Uterus (tissue), 4 donors: ENCODE measurements around the gene RGP1. TPM values are rescaled to one million over a fixed set of nuclear protein-coding genes. Genes with fewer than 3 reads are reported as not detected.

Source experiments
- DNase-seq, 2 donors: peaks; one replicate each; pipeline ENCODE4 v3.0.0-alpha.2; 2019 to 2020
- H3K27ac ChIP-seq, 2 donors: fragments of 200-600 bp; sonication (generic); 1 replicate in 1 of 2; 2 replicates in 1 of 2; pipeline ENCODE4 v1.5.1; 2016 to 2018
- H3K27me3 ChIP-seq, 2 donors: fragments of 200-600 bp; sonication (generic); one replicate each; pipeline ENCODE4 v1.5.1; 2018 to 2019; ENCODE audit warnings: control low read depth in 1 of 2
- H3K36me3 ChIP-seq, 2 donors: fragments of 200-600 bp; sonication (generic); one replicate each; pipeline ENCODE4 v1.5.1; 2019; ENCODE audit warnings: control low read depth in 1 of 2
- H3K4me1 ChIP-seq, 2 donors: fragments of 200-600 bp; sonication (generic); one replicate each; pipeline ENCODE4 v1.5.1; 2018 to 2019; ENCODE audit warnings: control low read depth in 1 of 2
- H3K4me3 ChIP-seq, 2 donors: fragments of 200-600 bp; sonication (generic); 1 replicate in 1 of 2; 2 replicates in 1 of 2; pipeline ENCODE4 v1.5.1; 2018 to 2019; ENCODE audit warnings: mild to moderate bottlenecking in 1 of 2
- H3K9me3 ChIP-seq, 2 donors: fragments of 200-600 bp; sonication (generic); one replicate each; pipeline ENCODE4 v1.5.1; 2019; ENCODE audit warnings: control low read depth in 1 of 2
- POLR2A ChIP-seq, 2 donors: fragments of 450-650 bp; IDR thresholded peaks; one replicate each; pipeline ENCODE4 v1.6.1; 2016; ENCODE audit warnings: antibody characterized with exemption in 2 of 2, mild to moderate bottlenecking in 1 of 2, moderate library complexity in 1 of 2
- intact Hi-C: fragments of 100-400 bp; cut with DNase I; formaldehyde crosslinking; loops from one replicate; pipeline ENCODE4 v1.15.1; 2023; ENCODE audit warnings: low total_unique reads
- total RNA-seq, 4 donors: library from RNA; depleted of rRNA in 3 of 4; stranded (reverse); fragments of >200 nt in 3 of 4; gene quantifications; one replicate each; pipeline versions ENCODE4 v1.1.0 to v1.2.4, GENCODE V29; 2014 to 2023
- TF ChIP-seq, protein P1 (sequence below), 4 experiments: fragments of 200-600 bp in 2 of 4; fragments of 450-650 bp in 2 of 4; sonication (generic) in 2 of 4; IDR thresholded peaks; one replicate each; pipeline ENCODE4 v1.5.1; 2016 to 2019; ENCODE audit warnings: antibody characterized with exemption in 4 of 4, mild to moderate bottlenecking in 2 of 4, moderate library complexity in 1 of 4
- donor health status: DM: yes; HTN: yes; CAD: no.

RGP1 gene
- total RNA-seq, 4 donors from 2014 or later, result 2.0 to 38.1 (median 10.3) TPM

DNA sequence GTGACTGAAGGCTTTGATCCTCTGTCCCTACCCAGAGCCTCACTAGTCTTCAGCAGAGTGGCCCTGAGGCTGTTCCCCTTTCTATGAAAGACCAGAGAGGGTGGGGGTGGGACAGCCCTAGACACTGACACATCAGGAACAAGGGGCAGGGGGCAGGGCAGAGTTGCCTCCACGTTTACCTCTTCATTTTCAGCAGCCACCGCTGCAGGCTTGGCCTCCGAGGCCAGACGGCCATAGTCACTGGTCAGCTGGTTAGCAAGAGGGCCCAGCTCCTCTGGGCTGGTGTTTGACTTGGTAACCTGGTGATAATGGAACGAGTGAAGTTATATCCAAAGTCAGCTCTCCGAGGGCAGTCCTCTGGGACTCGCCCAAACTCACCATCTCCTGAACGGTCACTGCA lies 43.7 kb upstream of the RGP1 start:
- Histone ChIP-seq H3K27ac (no peak overlapping the region), H3K4me1 (no peaks in the 10 kb centered on the region), H3K4me3 (no peak overlapping the region), H3K27me3 (no peaks in the 10 kb centered on the region), H3K9me3 (no peaks in the 10 kb centered on the region), H3K36me3 (no peaks in the 10 kb centered on the region)
- TF ChIP-seq POLR2A (IDR thresholded peaks at IDR 0.05), result no peak
- TF ChIP-seq, protein P1, sequence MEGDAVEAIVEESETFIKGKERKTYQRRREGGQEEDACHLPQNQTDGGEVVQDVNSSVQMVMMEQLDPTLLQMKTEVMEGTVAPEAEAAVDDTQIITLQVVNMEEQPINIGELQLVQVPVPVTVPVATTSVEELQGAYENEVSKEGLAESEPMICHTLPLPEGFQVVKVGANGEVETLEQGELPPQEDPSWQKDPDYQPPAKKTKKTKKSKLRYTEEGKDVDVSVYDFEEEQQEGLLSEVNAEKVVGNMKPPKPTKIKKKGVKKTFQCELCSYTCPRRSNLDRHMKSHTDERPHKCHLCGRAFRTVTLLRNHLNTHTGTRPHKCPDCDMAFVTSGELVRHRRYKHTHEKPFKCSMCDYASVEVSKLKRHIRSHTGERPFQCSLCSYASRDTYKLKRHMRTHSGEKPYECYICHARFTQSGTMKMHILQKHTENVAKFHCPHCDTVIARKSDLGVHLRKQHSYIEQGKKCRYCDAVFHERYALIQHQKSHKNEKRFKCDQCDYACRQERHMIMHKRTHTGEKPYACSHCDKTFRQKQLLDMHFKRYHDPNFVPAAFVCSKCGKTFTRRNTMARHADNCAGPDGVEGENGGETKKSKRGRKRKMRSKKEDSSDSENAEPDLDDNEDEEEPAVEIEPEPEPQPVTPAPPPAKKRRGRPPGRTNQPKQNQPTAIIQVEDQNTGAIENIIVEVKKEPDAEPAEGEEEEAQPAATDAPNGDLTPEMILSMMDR (IDR thresholded peaks at IDR 0.05), result no peak
- intact Hi-C loops, result no loop called here
- DNase-seq, result no peak

DNA sequence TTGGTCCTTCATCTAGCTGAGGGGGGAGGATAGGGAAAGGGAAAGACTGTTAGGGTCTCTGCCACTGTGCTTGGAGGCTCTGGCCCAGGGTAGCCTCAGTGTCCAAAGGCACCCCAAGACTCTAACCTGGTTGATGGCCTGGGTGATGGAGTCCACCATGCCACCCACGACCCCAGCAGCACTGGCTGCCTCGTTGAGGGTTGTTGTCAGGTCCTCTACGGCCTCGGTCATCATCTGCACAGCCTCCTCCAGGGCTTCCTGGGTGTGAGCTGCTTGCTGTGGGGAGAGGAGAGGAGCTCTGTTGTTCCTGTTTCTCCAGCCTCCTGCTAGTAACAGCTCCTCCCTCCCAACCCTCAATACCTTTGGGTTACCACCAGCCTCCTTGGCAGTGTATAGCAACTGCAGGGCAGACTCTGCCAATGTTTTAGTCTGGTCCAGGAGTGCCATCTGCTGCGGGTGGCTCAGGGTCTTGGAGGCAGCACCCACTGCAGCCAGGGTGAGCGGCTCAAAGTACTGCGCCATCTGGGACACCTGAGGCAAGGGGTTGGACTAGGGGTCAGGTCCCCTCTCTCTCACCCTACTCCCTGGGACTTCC lies 43.2 kb upstream of the RGP1 start:
- H3K9me3 ChIP-seq, result no peaks in the 10 kb centered on the region
- DNase-seq, result no peak
- H3K4me1 ChIP-seq, result no peaks in the 10 kb centered on the region
- no peaks in the 10 kb centered on the region for H3K27me3 ChIP-seq
- H3K27ac ChIP-seq, result no peak overlapping the region
- no peaks in the 10 kb centered on the region for H3K36me3 ChIP-seq
- H3K4me3 ChIP-seq, result no peak overlapping the region
- intact Hi-C loops, result no loop called here
- TF ChIP-seq, protein P1 (IDR thresholded peaks at IDR 0.05), result no peak
- TF ChIP-seq POLR2A (IDR thresholded peaks at IDR 0.05), result no peak

DNA sequence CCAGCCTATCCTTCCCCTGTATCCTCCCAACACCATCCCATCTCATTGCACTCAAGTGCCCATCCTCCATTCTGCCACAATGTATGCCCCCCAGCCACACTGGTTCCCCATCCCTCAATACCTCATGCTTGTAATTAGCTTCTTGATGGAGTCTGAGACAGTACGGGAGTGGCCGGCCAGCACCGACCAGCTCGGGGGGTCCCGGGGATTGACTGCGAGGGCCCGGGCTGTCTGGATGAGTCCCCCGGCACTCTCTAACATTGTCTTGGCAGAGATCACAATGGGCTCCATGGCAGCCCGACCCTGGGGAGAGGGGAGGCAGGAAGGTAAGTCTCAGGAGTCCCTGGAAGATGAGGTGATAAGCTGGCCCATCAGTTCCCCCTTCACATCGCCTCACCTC lies 42.1 kb upstream of the RGP1 start:
- TF ChIP-seq, protein P1 (IDR thresholded peaks at IDR 0.05), result no peak
- no peak for TF ChIP-seq POLR2A (IDR thresholded peaks at IDR 0.05)

DNA sequence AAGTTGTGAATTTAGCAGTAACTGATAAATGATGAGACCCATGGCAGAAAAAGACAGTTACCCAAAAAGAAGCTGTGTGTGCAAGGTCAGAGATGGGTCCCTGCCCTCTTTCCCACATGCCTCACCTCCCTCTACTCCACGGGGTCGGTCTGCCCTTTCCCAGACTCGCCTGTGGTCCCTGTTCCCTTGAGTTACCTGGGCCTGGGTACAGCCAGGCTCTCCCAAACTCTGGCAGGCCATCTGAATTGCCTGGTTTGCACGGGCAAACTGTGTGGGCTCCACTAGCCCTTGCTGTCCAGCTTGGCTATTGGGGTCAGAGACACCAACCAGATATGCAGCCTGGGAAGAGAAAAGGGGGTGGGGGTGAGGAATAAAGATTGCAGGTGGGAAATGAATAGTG lies 40.9 kb upstream of the RGP1 start:
- no peaks in the 10 kb centered on the region for H3K4me1 ChIP-seq
- no peak overlapping the region for H3K27ac ChIP-seq
- TF ChIP-seq POLR2A (IDR thresholded peaks at IDR 0.05), result no peak
- TF ChIP-seq, protein P1 (IDR thresholded peaks at IDR 0.05), result no peak
- intact Hi-C loops, result no loop called here
- H3K36me3 ChIP-seq, result no peaks in the 10 kb centered on the region
- H3K4me3 ChIP-seq, result no peak overlapping the region
- no peaks in the 10 kb centered on the region for H3K9me3 ChIP-seq
- H3K27me3 ChIP-seq, result no peaks in the 10 kb centered on the region
- DNase-seq, result no peak

More for the DNA sequence above, 42.1 kb upstream of the RGP1 start:
- Histone ChIP-seq H3K36me3 (no peaks in the 10 kb centered on the region), H3K27me3 (no peaks in the 10 kb centered on the region), H3K4me3 (no peak overlapping the region), H3K27ac (no peak overlapping the region), H3K4me1 (no peaks in the 10 kb centered on the region), H3K9me3 (no peaks in the 10 kb centered on the region)
- no peak for DNase-seq
- intact Hi-C loops, result no loop called here

DNA sequence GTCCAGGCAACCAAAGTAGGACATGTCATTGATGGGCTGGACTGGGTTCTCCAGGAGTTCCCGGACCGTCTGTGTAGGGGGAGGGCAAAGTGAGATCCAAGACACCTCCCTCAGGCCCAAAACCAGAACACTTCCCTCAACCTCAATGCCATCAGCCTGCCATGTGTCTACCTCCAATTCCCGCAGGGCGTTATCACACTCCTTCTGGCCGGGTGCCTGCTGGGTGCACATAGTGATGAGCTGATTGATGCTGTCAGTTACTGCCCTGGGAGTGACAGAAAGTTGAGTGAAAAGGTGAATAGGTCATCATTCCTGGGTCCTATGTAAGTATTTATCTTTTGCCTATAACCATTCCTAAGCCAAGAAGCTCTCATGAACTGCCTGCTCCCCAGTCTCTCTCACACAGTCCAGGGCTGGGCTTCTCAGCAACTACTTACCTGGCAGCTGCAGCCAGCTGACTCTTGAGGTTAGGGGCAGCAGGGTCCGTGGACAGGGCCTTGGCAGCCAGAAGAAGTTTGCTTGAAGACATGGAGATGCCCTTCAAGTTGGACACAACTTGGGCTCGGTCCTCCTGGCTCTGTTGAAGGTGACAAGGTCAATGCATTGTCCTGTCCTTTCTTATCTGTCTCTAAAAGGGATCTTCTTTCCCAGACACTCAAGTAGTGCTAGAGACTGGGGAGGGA lies 38.1 kb upstream of the RGP1 start:
- TF ChIP-seq POLR2A (IDR thresholded peaks at IDR 0.05), result no peak
- TF ChIP-seq, protein P1 (IDR thresholded peaks at IDR 0.05), result no peak

More for the DNA sequence above, 38.1 kb upstream of the RGP1 start:
- Histone ChIP-seq H3K4me3 (no peak overlapping the region), H3K27ac (no peak overlapping the region), H3K36me3 (no peaks in the 10 kb centered on the region), H3K27me3 (no peaks in the 10 kb centered on the region), H3K9me3 (no peaks in the 10 kb centered on the region), H3K4me1 (no peaks in the 10 kb centered on the region)
- intact Hi-C loops, result no loop called here
- DNase-seq, result no peak
